HepG2 (cell line): Measurements from ENCODE around the gene FALEC. TPM values are rescaled to one million over a fixed set of nuclear protein-coding genes. Genes with fewer than 3 reads are reported as not detected.

Experiments used
- ATAC-seq: fragments of 200-7000 bp; cut with Tn5 transposase; 3 replicates; pipeline ENCODE4 v1.9.1; 2020; ENCODE audit warnings: mild to moderate bottlenecking, moderate library complexity
- BruUV-seq: library from RNA; stranded (reverse); fragments of 400-500 nt; replicated peaks from 2 replicates; lab custom pipeline; 2021; lab: Mats Ljungman, UMichigan
- CTCF ChIA-PET: fragments of 300-600 bp; formaldehyde crosslinking; extraction: SDS; loops from one replicate; lab custom pipeline; 2021; ENCODE audit warnings: low total read pairs, inconsistent platforms, low intra/inter-chr PET ratio; lab: Yijun Ruan, JAX
- POLR2A ChIA-PET: fragments of 350-600 bp; sonication (Branson Sonifier 250); formaldehyde crosslinking; loops from one replicate; lab custom pipeline; 2020; ENCODE audit warnings: antibody characterized with exemption, inconsistent platforms; lab: Yijun Ruan, JAX
- DNase-seq: peaks from one replicate; pipeline ENCODE4 v3.0.0-alpha.2; 2015; ENCODE audit warnings: low spot score
- FAIRE-seq: peaks from 3 replicates; lab custom pipeline; 2011; peaks lifted over from hg19 to GRCh38; lab: Jason Lieb, UNC
- H2AFZ ChIP-seq: one replicate; pipeline ENCODE4 v1.6.1; 2011; ENCODE audit warnings: low read length, inconsistent platforms
- H3K27ac ChIP-seq: fragments of 300-600 bp; 3 replicates; pipeline ENCODE4 v1.8.0; 2011; ENCODE audit warnings: mixed run types, mild to moderate bottlenecking, mixed read lengths, low read length, inconsistent platforms; ENCODE audit not compliant: insufficient read depth; ENCODE audit errors: extremely low read length
- H3K27me3 ChIP-seq, 2 experiments: fragments of 200-600 bp in 1 of 2; 2 replicates in 1 of 2; 3 replicates in 1 of 2; pipeline versions ENCODE4 v1.6.0 to v1.8.0; 2011; ENCODE audit warnings: low read length in 2 of 2, mild to moderate bottlenecking in 2 of 2, moderate library complexity in 2 of 2, inconsistent platforms in 1 of 2; ENCODE audit not compliant: insufficient read depth in 2 of 2, control insufficient read depth in 1 of 2
- H3K36me3 ChIP-seq, 2 experiments: fragments of 200-600 bp in 1 of 2; replicated peaks in 1 of 2; 2 replicates in 1 of 2; 3 replicates in 1 of 2; pipeline versions ENCODE4 v1.5.1 to v1.8.0; 2011; ENCODE audit warnings: low read length in 2 of 2, inconsistent platforms in 1 of 2; ENCODE audit not compliant: insufficient read depth in 2 of 2, control insufficient read depth in 1 of 2
- H3K4me1 ChIP-seq: 2 replicates; pipeline ENCODE4 v1.5.1; 2012; ENCODE audit warnings: low read length, inconsistent platforms; ENCODE audit not compliant: insufficient read depth
- H3K4me2 ChIP-seq: 2 replicates; pipeline ENCODE4 v1.6.0; 2011; ENCODE audit warnings: low read depth, low read length, inconsistent platforms
- H3K4me3 ChIP-seq, 3 experiments: fragments of 200-600 bp in 1 of 3; sonication (generic), shearing (Covaris generic) in 1 of 3; replicated peaks in 1 of 3; 2 replicates each; pipeline ENCODE4 v1.5.1; 2011 to 2016; ENCODE audit warnings: low read length in 3 of 3, inconsistent platforms in 2 of 3, low read depth in 2 of 3, mild to moderate bottlenecking in 2 of 3, control low read depth in 1 of 3, mixed read lengths in 1 of 3; ENCODE audit not compliant: insufficient read depth in 1 of 3
- H3K79me2 ChIP-seq: one replicate; pipeline ENCODE4 v1.6.1; 2011; ENCODE audit warnings: low read length, inconsistent platforms; ENCODE audit not compliant: insufficient read depth
- H3K9ac ChIP-seq: 2 replicates; pipeline ENCODE4 v1.6.0; 2011; ENCODE audit warnings: mild to moderate bottlenecking, low read depth, low read length, inconsistent platforms; ENCODE audit not compliant: insufficient read depth
- H3K9me3 ChIP-seq: 2 replicates; pipeline ENCODE4 v1.5.1; 2012; ENCODE audit warnings: mild to moderate bottlenecking, low read length
- H4K20me1 ChIP-seq: 2 replicates; pipeline ENCODE4 v1.6.0; 2011; ENCODE audit warnings: inconsistent platforms, mild to moderate bottlenecking, low read length, moderate library complexity; ENCODE audit not compliant: insufficient read depth
- CEBPB ChIP-seq: IDR thresholded peaks from 2 replicates; pipeline ENCODE4 v1.6.1; 2011; ENCODE audit warnings: low read depth, low read length, improper control_type of control experiment, borderline replicate concordance
- ERF ChIP-seq: IDR thresholded peaks from 2 replicates; pipeline ENCODE4 v1.6.1; 2018; ENCODE audit warnings: missing biosample characterization, missing genetic modification reagents
- GPN1 ChIP-seq: sonication (generic); formaldehyde crosslinking; IDR thresholded peaks from 2 replicates; pipeline ENCODE4 v1.5.1; 2020; ENCODE audit warnings: missing genetic modification reagents, borderline replicate concordance
- ONECUT2 ChIP-seq: sonication (generic); formaldehyde crosslinking; IDR thresholded peaks from 2 replicates; pipeline ENCODE4 v1.4.0; 2020; ENCODE audit warnings: missing genetic modification reagents
- POLR2A ChIP-seq, 2 experiments: IDR thresholded peaks; 2 replicates each; pipeline ENCODE4 v1.6.1; 2011; ENCODE audit warnings: low read depth in 2 of 2, low read length in 2 of 2, mild to moderate bottlenecking in 1 of 2, moderate library complexity in 1 of 2; ENCODE audit not compliant: insufficient read depth in 1 of 2
- RBM22 ChIP-seq: fragments of 200-400 bp; formaldehyde crosslinking; optimal IDR thresholded peaks from 2 replicates; pipeline ENCODE3; 2017; ENCODE audit warnings: mild to moderate bottlenecking, low read length, moderate library complexity
- ZBTB10 ChIP-seq: sonication (generic); formaldehyde crosslinking; IDR thresholded peaks from 2 replicates; pipeline ENCODE4 v1.4.0; 2020; ENCODE audit warnings: missing genetic modification reagents, borderline replicate concordance
- ZMAT3 ChIP-seq: sonication (generic); formaldehyde crosslinking; conservative IDR thresholded peaks from 2 replicates; pipeline ENCODE4 v1.7.0; 2021; ENCODE audit warnings: missing genetic modification reagents
- ZNF12 ChIP-seq: sonication (generic); formaldehyde crosslinking; IDR thresholded peaks from 2 replicates; pipeline ENCODE4 v1.5.0; 2020; ENCODE audit warnings: missing genetic modification reagents
- ZNF263 ChIP-seq: sonication (generic); formaldehyde crosslinking; IDR thresholded peaks from 2 replicates; pipeline ENCODE4 v1.4.0; 2020; ENCODE audit warnings: missing genetic modification reagents
- WGBS: methylation state at CpG from one replicate; pipeline ENCODE4 v1.1.6; 2017; ENCODE audit warnings: low lambda C conversion rate; 5-methylcytosine and 5-hydroxymethylcytosine counted together
- in situ Hi-C: cut with HindIII; loops from 2 replicates; pipeline ENCODE4 v1.10.0; 2017; ENCODE audit warnings: low pct_unique_long_range_greater_than_20kb; ENCODE audit not compliant: extremely low pct_ligation_motif_present
- intact Hi-C: fragments of 100-400 bp; cut with micrococcal nuclease; formaldehyde crosslinking; loops from one replicate; pipeline ENCODE4 v1.10.0; 2022; ENCODE audit not compliant: unreplicated experiment
- polyA plus RNA-seq, 8 experiments: library from polyadenylated mRNA; depleted of rRNA in 3 of 8; stranded (reverse) in 7 of 8; unstranded in 1 of 8; fragments of >200 nt; fragmentation: Illumina TruSeq in 4 of 8; extraction: Trizol in 4 of 8; gene quantifications; 2 replicates each; pipeline versions ENCODE4 v1.2.1 to v1.2.3, GENCODE V29; 2011 to 2016; ENCODE audit warnings: low read depth in 4 of 8, missing spikeins in 1 of 8, mixed read lengths in 1 of 8; ENCODE audit not compliant: insufficient read depth in 1 of 8
- total RNA-seq, 5 experiments: library from RNA; depleted of rRNA; stranded (reverse); fragments of >200 nt; fragmentation: Illumina TruSeq; extraction: Trizol; gene quantifications; 2 replicates each; pipeline ENCODE4 v1.2.3, GENCODE V29; 2016; ENCODE audit warnings: low read depth in 1 of 5
- TF ChIP-seq, protein P1 (sequence below): sonication (generic); formaldehyde crosslinking; conservative IDR thresholded peaks from 2 replicates; pipeline ENCODE4 v1.4.0; 2020; ENCODE audit warnings: missing genetic modification reagents
- TF ChIP-seq, protein P2 (sequence below): sonication (generic); formaldehyde crosslinking; IDR thresholded peaks from 2 replicates; pipeline ENCODE4 v1.4.0; 2020; ENCODE audit warnings: missing genetic modification reagents

The FALEC gene
- total and polyA plus RNA-seq, 2 of the 13 experiments (the other 11 are each of a cell fraction or from before 2014, with no cell fraction given): 0.33 to 0.71 TPM

DNA sequence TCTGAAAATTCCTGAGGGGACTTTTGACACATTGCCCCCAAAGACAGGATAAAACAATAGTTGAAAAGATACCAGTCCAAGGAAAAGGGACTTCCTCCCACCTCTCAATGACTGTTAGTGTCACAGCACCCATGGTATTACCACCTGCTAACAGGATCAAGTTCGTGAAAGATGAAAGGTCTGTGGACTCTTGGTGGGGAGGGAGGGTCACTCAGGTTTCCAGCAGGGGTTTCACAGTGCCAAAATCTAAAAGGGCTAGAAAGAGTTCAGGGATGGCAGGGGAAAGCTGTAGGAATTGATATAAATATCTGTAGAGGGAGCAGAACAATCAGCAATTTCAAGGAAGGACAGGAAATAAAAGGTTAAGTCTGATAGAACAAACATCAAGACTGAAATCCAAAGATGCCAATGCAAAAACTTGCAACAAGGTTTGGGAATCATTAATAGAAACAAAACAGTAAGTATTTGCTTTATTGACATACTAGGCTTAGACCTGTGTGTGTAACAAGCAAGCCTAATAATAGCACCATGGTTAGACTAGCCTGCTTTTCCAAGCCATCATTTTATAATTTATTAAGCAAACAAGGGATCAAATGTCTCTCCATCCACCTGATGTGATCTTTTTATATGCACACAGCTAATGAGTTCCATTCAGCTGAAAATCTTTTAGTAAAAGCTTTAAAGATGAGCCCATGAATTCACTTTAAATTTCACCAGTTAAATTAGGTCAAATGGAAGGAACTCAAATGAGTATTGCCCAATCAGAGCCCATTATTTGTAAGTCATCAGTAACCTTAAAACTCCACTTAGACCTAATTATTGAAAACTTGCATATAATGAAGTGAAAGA lies 60.2 kb downstream of the FALEC start:
- Histone ChIP-seq H2AFZ (no peak overlapping the region), H3K9me3 (no peaks in the 10 kb centered on the region), H3K36me3 (peaks cover 0 to 49% of the 10 kb centered on the region in 2 experiments; a peak in 4 of 5 replicates), H3K4me1 (peaks cover 54% of the 10 kb centered on the region), H3K79me2 (peaks cover 84% of the 10 kb centered on the region), H3K4me2 (peak overlapping the region; percentile 81), H4K20me1 (peaks cover 63% of the 10 kb centered on the region), H3K27ac (peak overlapping the region; percentile 92), H3K4me3 (peak overlapping the region; percentile 93 to 96 (median 94); a peak in 5 of 6 replicates), H3K9ac (peak overlapping the region; percentile 94), H3K27me3 (no peaks in the 10 kb centered on the region; a peak in 1 of 5 replicates)
- FAIRE-seq (peak; percentile 50), ATAC-seq (no peak; the same call in 2 of the 3 replicates), DNase-seq (no peak)
- no TSS peak for BruUV-seq
- CTCF ChIA-PET: interaction anchor here (2.0 kb wide), 1 partner anchor 14 kb away, joined by 4 read pairs; no protein-coding TSS in a partner anchor
- WGBS: 4% methylated on average over 1 of the region's 1 CpG
- intact Hi-C loops: loop anchor here (5.0 kb wide), 1 partner anchor 37 kb away; no protein-coding TSS in a partner anchor
- in situ Hi-C loops: no loop called here
- POLR2A ChIA-PET: interaction anchor here (0.6 to 11.9 kb wide), 10 partner anchors 10 to 395 kb away, joined by 3 to 469 read pairs (median 5); partner anchors contain the start of genes ENSA and FALEC
- no peak for TF ChIP-seq GPN1 (CRISPR knock-in tag)
- no peak for TF ChIP-seq ERF (CRISPR knock-in tag)
- peak; percentile 78 for TF ChIP-seq CEBPB
- no peak for TF ChIP-seq ZBTB10 (CRISPR knock-in tag)
- TF ChIP-seq ONECUT2 (CRISPR knock-in tag): 0 out of 2 replicates have a peak, but pooled peaks have one; percentile 20
- TF ChIP-seq ZMAT3 (CRISPR knock-in tag): 0 out of 2 replicates have a peak, but pooled peaks have one; percentile 23
- no peak for TF ChIP-seq ZNF263 (CRISPR knock-in tag)
- peak; percentile 89 for TF ChIP-seq ZNF12
- TF ChIP-seq, protein P1, sequence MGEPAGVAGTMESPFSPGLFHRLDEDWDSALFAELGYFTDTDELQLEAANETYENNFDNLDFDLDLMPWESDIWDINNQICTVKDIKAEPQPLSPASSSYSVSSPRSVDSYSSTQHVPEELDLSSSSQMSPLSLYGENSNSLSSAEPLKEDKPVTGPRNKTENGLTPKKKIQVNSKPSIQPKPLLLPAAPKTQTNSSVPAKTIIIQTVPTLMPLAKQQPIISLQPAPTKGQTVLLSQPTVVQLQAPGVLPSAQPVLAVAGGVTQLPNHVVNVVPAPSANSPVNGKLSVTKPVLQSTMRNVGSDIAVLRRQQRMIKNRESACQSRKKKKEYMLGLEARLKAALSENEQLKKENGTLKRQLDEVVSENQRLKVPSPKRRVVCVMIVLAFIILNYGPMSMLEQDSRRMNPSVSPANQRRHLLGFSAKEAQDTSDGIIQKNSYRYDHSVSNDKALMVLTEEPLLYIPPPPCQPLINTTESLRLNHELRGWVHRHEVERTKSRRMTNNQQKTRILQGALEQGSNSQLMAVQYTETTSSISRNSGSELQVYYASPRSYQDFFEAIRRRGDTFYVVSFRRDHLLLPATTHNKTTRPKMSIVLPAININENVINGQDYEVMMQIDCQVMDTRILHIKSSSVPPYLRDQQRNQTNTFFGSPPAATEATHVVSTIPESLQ: no peak
- peak in 1 of 2 experiments; percentile 22; a peak in 2 of 4 replicates for TF ChIP-seq POLR2A (IDR thresholded peaks at IDR 0.05; ENCODE audit: insufficient read depth in 1 of 2, low read depth in 2 of 2, low read length in 2 of 2)
- TF ChIP-seq, protein P2, sequence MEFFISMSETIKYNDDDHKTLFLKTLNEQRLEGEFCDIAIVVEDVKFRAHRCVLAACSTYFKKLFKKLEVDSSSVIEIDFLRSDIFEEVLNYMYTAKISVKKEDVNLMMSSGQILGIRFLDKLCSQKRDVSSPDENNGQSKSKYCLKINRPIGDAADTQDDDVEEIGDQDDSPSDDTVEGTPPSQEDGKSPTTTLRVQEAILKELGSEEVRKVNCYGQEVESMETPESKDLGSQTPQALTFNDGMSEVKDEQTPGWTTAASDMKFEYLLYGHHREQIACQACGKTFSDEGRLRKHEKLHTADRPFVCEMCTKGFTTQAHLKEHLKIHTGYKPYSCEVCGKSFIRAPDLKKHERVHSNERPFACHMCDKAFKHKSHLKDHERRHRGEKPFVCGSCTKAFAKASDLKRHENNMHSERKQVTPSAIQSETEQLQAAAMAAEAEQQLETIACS (CRISPR knock-in tag): 0 out of 2 replicates have a peak, but pooled peaks have one; percentile 20
- TF ChIP-seq RBM22: peak; percentile 37
